Right ventricle myocardium superior (tissue), 1 donor: ENCODE data around the gene CYTL1. TPM values are rescaled to one million over a fixed set of nuclear protein-coding genes. Genes with fewer than 3 reads are reported as not detected.
A peak's percentile ranks its signal among the peaks of the same experiment; 100 is the strongest.
"Not testable (repeated sequence)": the region's sequence is repeated elsewhere in the genome, so short reads cannot be mapped to it uniquely, and the experiment has no call there.

Experiments used
- ATAC-seq: fragments of 200-7000 bp; cut with Tn5 transposase; one replicate; pipeline ENCODE4 v1.9.1; 2020; ENCODE audit warnings: mild to moderate bottlenecking; ENCODE audit not compliant: poor library complexity
- DNase-seq: peaks from one replicate; pipeline ENCODE4 v3.0.0-alpha.2; 2020
- intact Hi-C: fragments of 100-400 bp; cut with DNase I; formaldehyde crosslinking; loops from one replicate; pipeline ENCODE4 v1.11.2; 2022
- total RNA-seq: library from RNA; stranded (reverse); fragmentation: NEBNext Ultra II Directional; extraction: Animal tissue kit (Norgen Biotek cat#: 25700); gene quantifications from one replicate; pipeline ENCODE4 v1.2.1, GENCODE V29; 2021
- donor health status: DM: no; HTN: yes; CAD: no; lungs with severe emphysema.

The CYTL1 gene
- total RNA-seq, 1 donor from 2014 or later, result not detected

DNA sequence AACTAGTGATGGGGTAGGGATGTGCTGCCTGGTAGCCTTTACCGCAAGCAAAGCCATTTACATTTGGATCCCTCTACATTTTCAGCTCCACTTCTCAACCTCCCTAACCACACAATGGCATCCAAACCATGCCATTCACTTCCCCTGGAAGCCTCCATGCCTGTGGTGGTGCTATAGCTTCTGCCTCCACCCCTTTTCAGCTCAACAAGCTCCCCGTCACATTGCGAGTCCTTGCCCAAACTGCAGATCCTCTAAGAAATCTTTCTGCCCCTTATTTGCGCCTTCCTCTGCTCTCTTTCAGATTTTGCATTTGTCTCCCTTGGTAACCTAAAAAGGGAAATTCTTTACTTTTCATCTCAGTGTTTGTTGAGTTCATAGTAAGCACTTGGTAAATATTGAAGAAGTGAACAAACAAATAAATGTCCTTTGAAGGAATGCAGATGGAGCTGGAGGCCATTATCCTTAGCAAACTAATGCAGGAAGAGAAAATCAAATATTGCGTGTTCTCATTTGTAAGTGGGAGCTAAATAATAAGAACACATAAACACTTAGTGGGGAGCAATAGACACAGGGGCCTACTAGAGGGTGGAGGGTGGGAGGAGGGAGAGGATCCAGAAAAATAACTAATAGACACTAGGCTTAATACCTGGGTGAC is 6.9 kb downstream of the CYTL1 start:
- intact Hi-C loops, result no loop called here
- no peak for ATAC-seq
- DNase-seq, result no peak

DNA sequence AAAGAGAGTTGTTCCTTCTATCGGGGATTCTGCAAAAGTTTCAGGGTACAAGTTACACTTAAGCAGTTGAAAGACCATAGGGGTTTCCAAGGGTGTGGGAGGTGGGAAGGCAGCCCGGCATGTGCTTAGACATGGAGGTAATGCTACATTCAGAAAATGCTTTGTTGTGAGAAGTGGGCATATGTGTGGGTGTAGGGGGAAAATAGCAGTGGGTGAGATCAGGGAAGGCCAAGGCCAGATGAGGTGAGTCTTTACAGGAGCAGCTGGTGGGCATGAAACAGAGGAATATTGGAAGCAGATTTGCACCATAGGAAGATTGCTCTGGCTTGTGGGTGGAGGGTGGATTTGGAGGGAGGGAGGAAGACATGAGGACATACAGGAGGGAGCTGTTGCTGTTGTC is 8.3 kb downstream of the CYTL1 start:
- ATAC-seq (no peak), DNase-seq (no peak)
- intact Hi-C loops, result no loop called here

DNA sequence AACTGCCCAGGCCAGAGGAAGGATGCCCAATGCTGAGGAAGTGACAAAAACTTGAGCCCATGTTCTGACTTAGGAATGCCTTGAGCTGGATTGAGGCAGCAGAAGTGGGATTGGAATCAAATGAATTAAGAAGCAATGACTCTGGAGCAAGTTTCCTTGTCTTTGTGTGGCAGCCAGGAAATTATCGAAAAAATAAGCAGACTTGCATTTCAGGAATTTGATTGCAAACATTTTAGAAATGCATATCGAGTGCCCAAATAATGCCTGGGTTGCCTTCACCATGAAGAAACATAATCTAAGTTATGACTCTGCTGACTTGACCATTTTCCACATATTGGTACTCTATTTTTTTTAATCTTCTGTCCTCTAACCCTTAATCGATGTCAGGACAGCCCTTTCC is 9.5 kb downstream of the CYTL1 start:
- DNase-seq, result no peak
- no peak for ATAC-seq
- intact Hi-C loops, result no loop called here

DNA sequence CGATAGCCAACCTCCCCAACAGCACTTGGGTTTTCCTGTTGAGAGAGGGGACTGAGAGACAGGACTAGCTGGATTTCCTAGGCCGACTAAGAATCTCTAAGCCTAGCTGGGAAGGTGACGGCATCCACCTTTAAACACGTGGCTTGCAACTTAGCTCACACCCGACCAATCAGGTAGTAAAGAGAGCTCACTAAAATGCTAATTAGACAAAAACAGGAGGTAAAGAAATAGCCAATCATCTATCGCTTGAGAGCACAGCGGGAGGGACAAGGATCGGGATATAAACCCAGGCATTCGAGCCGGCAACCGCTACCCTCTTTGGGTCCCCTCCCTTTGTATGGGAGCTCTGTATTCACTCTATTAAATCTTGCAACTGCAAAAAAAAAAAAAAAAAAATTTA is 12.3 kb downstream of the CYTL1 start:
- ATAC-seq, DNase-seq, intact Hi-C loops: not testable (repeated sequence)

DNA sequence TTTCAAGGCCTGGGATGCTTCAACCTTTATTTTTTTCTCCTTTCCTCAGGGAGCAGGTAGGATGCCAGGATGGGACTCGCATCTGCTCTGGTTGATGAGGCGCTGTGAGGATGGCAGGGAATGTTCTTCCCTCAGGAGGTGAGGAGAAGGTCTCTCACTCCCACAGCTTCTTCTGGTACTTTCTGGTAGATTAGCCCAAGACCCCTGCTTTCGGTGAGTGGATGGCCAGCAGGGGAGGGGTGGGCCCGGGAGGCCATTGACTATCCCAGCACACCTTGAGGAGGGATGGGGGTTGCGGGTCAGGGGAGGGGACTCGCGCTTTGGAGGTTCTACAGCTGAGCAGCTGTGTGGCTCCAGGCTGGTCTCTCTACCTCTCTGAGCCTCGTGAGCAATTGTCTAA is 14.8 kb downstream of the CYTL1 start:
- ATAC-seq (no peak), DNase-seq (no peak)
- intact Hi-C loops, result no loop called here

DNA sequence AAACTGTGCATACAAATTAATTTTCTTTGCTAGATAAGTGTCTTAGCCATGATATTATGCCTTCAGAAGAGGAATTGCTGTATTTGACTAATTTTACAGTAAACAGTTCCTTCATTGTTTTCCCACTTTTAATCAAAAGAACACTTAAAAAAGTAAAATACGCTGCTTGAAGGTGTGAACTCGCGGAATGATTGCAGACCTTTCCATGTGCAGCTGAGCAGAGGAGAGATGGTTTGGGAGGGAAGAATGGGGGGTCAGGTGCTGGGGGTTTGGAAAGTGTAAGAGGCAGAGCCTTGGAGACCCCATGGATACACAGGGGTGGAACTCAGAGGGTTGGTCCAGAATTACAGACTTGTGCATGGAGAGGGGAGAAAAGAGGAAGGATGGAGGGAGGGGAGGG is 15.3 kb downstream of the CYTL1 start:
- DNase-seq (no peak), ATAC-seq (no peak)
- intact Hi-C loops, result no loop called here

DNA sequence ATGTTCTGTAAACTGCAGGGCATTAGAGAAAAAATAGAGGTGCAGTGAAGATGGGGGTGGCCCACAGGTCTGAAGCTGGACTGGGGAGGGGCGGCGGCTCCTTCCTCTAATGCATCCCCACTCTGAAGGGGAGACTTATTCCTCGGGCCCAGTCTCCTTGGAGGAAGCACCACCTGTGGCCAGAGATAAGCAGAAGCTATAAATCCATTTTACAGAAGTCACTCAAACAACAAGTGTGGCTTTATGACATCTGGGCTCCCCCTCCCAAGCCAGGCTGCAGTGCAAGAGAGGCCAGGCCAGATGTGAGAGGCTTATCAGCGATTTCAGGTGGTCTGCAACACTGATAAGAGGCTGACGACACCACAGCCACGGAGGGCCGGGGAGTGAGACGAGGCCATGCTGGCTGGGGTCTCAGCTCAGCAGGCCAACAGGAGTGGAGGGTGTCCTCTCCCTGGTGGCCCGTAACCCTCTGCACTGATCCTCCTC is 15.8 kb downstream of the CYTL1 start:
- intact Hi-C loops, result no loop called here
- DNase-seq, result no peak
- ATAC-seq, result no peak

DNA sequence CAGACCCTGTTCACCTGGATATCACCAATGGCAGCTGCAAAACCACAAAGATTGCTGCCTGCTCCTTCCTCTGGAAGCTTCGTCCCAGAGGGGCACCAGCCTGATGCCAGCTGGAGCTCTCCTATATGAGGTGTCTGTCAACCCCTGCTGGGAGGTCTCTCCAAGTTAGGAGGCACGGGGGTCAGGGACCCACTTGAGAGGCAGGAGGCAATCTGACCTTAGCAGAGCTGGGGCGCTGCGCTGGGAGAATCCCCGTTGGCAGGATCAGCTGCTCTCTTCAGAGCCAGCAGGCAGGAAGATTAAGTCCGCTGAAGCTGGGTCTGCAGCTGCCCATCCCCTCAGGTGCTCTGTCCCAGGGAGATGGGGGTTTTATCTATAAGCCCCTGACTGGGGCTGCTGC is 17.6 kb downstream of the CYTL1 start:
- intact Hi-C loops, DNase-seq, ATAC-seq: not testable (repeated sequence)

DNA sequence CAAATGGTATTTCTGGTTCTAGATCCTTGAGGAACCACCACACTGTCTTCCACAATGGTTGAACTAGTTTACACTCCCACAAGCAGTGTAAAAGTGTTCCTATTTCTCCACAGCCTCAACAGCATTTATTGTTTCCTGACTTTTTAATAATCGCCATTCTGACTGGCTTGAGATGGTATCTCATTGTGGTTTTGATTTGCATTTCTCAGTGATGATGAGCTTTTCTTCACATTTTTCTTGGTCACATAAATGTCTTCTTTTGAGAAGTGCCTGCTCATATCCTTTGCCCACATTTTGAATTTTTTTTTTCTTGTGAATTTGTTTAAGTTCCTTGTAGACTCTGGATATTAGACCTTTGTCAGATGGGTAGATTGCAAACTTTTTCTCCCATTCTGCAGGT is 22.3 kb downstream of the CYTL1 start:
- not testable (repeated sequence) for DNase-seq, ATAC-seq
- intact Hi-C loops, result loop anchor here (10.0 kb wide), 1 partner anchor 148 kb away; no protein-coding TSS in a partner anchor

DNA sequence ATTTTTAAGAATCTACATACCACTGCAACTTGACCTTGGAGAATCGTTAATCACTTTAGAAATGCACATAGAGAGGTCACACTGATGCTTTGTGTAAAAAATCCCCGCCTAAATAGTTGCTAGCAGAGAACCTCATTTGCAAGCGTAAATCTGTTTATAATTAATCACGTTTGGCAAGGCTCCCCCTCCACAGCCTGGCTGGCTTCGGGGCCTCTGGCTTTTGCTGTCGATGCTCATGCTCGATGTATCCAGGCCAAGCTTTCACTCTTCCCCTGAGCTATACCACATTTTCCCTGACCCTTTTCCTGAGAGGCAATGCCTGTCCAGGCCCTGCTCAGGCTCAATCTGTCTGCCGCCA is 23.4 kb downstream of the CYTL1 start:
- ATAC-seq (no peak), DNase-seq (no peak)
- intact Hi-C loops, result loop anchor here (10.0 kb wide), 1 partner anchor 149 kb away; no protein-coding TSS in a partner anchor

DNA sequence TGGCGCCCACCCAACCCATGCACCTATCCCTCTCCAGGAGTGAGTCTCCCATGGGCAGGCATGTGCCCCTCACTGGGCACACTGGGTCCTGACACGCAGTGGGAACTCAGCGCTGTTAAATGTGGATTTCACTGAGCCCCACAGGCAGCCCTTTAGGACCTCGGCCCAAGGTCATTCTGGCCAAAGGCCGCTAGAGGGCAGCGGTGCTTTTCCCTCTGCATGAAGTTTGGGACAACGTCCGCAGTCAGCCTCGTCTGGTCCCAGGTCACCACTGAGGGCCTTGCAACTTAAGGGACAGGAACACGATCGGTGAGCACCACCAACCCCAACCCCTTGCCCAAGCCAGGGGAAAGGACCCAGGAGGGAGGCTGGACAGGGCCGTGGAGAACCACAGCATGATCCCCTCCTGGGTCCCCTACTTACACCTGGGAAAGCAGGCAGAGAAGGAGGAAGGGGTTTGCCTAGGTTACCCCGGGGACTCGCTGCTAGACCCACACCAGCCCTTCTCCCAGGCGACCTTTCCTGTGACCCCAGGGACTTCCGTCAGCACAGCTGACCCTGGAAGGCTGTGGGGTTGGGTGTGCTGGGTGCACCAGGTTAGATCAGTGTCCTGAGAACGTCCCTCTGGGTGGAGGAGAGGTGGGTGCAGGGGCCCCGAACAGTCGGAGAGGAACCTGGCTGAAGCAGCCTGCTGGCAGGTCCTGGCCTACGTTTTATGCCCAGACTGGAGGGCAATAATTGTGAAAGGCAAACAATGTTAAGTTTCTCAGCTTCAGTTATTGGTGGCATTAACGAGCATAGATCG is 24.0 kb downstream of the CYTL1 start:
- ATAC-seq (peak; percentile 78), DNase-seq (peak; percentile 85)
- intact Hi-C loops, result loop anchor here (10.0 kb wide), 1 partner anchor 149 kb away; no protein-coding TSS in a partner anchor

DNA sequence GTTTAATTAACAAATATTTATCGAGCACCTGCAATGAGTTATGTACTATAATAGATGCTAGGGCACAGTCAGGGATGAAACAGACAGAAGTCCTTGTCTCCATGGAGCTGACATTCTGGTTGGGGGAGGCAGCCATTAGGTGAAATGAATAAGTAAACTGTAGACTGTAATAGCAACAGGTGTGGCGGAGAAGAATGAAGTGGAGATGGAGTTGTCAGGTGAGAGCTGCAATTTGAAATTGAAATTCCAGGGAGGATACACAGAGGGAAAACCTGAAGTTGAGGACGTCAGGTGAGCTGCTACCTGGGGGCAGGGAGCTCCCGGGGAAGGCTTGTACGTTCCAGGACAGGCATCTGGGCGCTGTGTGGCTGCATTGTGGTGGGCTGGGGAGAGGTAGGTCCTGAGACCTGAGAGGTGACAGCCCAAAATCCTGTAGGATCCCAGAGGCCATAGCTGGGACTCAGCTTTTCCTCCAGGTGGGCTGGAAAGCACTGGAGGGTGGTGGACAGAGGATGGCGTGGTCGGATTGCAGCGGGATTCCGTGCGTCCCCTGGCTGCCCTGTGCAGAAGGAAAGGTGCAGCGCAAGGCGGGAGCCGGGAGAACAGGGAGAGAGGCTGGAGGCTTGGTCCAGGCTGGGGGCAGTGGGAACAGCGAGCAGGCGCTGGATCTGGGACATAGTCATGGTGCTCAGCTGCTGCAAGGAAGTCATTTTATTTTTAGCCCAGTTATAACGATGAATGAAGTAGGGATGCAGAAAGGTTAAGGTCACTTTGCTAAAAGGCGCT is 24.8 kb downstream of the CYTL1 start:
- intact Hi-C loops, result loop anchor here (10.0 kb wide), 1 partner anchor 150 kb away; no protein-coding TSS in a partner anchor
- no peak for ATAC-seq
- no peak for DNase-seq

DNA sequence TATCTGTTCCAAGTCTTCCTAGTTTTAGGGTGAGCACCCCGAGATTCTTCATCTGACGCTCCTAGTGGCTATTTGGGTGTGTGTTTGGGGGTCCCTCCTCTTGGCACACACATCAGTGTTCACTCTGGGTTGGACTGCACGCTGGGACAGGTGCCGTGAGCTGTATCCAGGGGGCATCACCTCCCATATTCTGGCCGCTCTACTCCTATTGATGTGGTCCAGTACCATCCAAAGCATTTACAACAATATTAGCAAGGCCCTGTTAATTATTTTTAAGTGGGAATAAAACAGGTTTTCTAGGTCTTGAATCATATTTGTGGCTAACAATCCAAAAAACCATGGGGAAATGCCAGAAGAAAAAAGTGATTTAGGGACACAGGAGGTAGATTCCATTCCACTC is 26.4 kb downstream of the CYTL1 start:
- intact Hi-C loops, result loop anchor here (10.0 kb wide), 1 partner anchor 152 kb away; no protein-coding TSS in a partner anchor
- ATAC-seq, result no peak
- no peak for DNase-seq

DNA sequence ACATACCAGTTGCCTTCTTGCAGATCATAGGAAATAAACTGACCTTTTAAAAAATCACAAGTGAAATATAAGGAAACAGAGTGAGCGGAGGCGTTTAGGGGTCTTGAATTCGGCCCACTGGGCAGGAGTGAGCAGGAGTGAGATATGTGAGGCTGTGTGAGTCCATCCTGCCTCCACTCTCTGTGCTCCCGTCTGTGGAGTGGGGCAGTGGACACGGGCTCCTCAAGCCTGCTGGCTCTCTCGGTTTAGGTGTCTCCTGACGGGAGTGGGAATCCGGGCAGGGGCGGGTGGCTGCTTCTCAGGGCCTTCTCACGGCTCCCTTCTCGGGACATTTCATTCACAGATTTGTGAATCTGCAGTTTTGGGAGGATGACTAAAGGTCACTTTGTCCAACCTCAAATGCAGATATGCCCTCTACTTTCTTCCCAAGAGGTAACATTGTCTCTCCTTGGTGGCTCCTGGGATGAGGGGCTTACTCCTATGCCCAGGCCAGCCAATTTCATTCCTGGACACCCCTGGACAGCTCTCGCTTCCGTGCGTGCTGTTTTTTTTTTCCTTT is 27.6 kb downstream of the CYTL1 start:
- intact Hi-C loops, result loop anchor here (10.0 kb wide), 1 partner anchor 153 kb away; no protein-coding TSS in a partner anchor
- no peak for ATAC-seq
- DNase-seq, result no peak

DNA sequence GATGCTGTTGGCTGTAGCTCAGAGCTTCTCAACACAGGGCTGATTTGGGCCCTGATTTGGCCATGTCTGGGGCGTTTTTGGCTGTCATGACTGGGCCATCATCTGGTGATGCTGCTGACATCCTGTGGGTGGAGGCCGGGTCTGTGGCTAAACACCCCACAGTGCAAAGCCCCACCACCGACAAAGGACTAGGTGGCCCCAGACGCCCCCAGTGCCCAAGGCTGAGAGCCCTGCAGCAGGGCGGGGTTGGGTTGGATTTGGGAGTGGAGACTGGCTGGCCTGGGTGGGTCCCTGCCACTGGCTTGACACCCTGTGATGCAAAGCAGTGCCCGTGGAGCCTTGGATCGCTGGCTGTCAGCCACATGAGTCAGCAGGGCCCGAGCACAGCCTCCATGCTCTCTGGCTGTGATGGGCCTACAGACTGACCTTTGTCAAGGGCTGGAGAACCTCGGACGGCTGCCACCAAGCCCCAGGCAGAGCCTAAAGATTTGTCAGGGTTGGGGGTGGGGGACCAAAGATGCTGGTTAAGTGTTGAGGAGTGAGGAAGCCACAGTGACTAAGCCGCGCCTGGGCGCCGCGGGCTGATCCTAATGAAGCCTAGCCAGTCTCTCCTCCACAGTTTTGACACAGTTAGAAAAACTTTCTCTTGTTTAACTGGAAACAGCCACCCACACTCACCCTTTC is 28.3 kb downstream of the CYTL1 start:
- ATAC-seq (peak; percentile 91), DNase-seq (peak; percentile 90)
- intact Hi-C loops, result loop anchor here (10.0 kb wide), 1 partner anchor 154 kb away; no protein-coding TSS in a partner anchor

DNA sequence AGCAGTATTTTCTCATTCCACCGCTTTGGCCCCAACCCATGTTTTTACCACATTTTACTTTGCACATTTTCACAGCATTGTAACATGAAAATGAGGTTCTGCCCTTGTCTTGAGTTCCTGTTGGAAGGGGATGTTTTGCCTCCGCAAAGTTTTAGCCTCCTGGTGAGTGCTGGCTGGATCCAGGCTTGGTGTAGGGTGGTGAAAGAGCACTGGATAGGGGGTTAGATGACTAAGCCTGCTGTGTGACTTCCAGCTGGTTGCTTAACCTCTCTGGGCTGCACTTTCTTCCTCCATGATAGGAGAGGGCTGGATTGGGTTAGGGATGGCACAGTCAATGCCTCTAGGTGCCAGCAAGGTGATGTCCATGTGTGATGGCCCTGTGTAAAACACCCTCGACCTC is 28.9 kb downstream of the CYTL1 start:
- DNase-seq, result peak; percentile 51
- intact Hi-C loops, result loop anchor here (10.0 kb wide), 1 partner anchor 154 kb away; no protein-coding TSS in a partner anchor
- peak; percentile 38 for ATAC-seq

DNA sequence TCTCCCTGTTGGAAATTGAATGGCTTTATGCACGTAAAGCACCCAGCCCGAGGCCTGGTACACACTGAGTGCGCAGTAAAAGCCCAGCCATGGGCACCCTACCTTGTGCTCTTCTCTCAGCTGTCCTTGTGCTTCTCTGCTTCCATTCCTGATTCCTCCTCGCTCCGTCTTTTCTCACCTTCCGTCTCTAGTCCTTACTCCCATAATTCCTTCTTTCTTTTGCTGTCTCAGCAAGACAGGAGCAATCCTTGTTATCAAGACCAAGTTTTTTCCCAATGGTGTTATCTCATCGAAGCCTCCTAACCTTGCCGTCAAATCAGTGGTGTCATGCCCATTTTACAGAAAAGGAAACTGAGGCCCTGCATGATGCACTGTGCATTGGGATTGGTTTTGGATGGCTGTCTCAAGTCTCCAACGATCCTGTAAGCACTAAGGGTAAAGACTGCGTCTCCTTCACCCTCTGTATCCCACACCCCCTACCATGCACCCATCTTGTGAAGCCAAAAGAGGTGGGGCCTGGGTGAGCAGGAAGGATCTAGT is 30.1 kb downstream of the CYTL1 start:
- ATAC-seq (no peak), DNase-seq (no peak)
- intact Hi-C loops, result no loop called here

DNA sequence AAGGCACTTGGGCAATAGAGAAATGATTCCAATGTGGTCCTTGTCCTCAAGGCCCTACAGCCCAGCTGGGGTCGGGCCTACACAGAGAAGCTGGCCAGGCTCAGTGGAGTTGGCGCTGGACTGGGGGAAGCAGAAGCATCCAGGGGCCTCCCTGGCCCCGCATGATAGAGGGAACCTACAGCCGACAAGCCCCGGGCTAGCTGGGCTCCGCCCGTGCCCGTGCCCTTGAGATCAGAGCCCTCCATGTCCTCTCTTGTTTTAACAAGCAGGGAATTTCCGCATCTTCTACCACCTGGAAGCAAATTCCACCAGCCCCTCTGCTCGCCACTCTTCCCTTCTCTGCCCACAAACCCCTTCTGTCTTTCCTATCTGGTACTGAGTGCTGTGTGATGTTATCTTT is 31.6 kb downstream of the CYTL1 start:
- ATAC-seq, result no peak
- intact Hi-C loops, result no loop called here
- no peak for DNase-seq
